Loucy (cell line): ENCODE measurements around the gene ZNF337.

Source experiments
- H2AFZ ChIP-seq: fragments of 200-600 bp; sonication (generic); 2 replicates; pipeline ENCODE4 v1.6.0; 2016; ENCODE audit warnings: antibody characterized with exemption, mild to moderate bottlenecking, low read length, moderate library complexity
- H3F3A ChIP-seq: fragments of 200-600 bp; 2 replicates; pipeline ENCODE4 v1.6.0; 2016; ENCODE audit warnings: antibody characterized with exemption, low read depth, mild to moderate bottlenecking
- H3K27me3 ChIP-seq: fragments of 200-600 bp; sonication (generic); 2 replicates; pipeline ENCODE4 v1.6.1; 2014; ENCODE audit warnings: low read length, mild to moderate bottlenecking; ENCODE audit not compliant: insufficient read depth, poor library complexity, severe bottlenecking
- H3K36me3 ChIP-seq: fragments of 200-600 bp; sonication (generic); 2 replicates; pipeline ENCODE4 v1.6.1; 2016; ENCODE audit warnings: low read length; ENCODE audit not compliant: insufficient read depth
- H3K4me1 ChIP-seq: fragments of 200-600 bp; sonication (generic); 2 replicates; pipeline ENCODE4 v1.5.1; 2014; ENCODE audit warnings: low read length, mild to moderate bottlenecking; ENCODE audit not compliant: insufficient read depth, poor library complexity, severe bottlenecking
- H3K4me2 ChIP-seq: fragments of 200-600 bp; sonication (generic); 2 replicates; pipeline ENCODE4 v1.6.0; 2014; ENCODE audit warnings: antibody characterized with exemption, low read length, low read depth, mild to moderate bottlenecking; ENCODE audit not compliant: poor library complexity, severe bottlenecking
- H3K4me3 ChIP-seq: fragments of 200-600 bp; sonication (generic); 2 replicates; pipeline ENCODE4 v1.5.1; 2014; ENCODE audit warnings: low read length, mild to moderate bottlenecking, mixed read lengths; ENCODE audit not compliant: poor library complexity, severe bottlenecking
- H3K79me2 ChIP-seq: fragments of 200-600 bp; sonication (generic); 2 replicates; pipeline ENCODE4 v1.6.1; 2014; ENCODE audit warnings: low read length; ENCODE audit not compliant: insufficient read depth
- H3K9ac ChIP-seq: fragments of 200-600 bp; sonication (generic); 2 replicates; pipeline ENCODE4 v1.6.0; 2014; ENCODE audit warnings: mild to moderate bottlenecking, low read depth, low read length, moderate library complexity; ENCODE audit not compliant: poor library complexity, severe bottlenecking
- H3K9me2 ChIP-seq: fragments of 200-600 bp; sonication (generic); replicated peaks from 2 replicates; pipeline ENCODE4 v1.6.1; 2016; ENCODE audit warnings: low read depth, low read length, mixed read lengths
- H3K9me3 ChIP-seq: fragments of 200-600 bp; sonication (generic); 2 replicates; pipeline ENCODE4 v1.6.1; 2014; ENCODE audit warnings: mild to moderate bottlenecking, antibody characterized with exemption, low read length, low read depth; ENCODE audit not compliant: insufficient read depth
- H4K20me1 ChIP-seq: fragments of 200-600 bp; sonication (generic); 2 replicates; pipeline ENCODE4 v1.6.0; 2014; ENCODE audit warnings: antibody characterized with exemption, low read length, mild to moderate bottlenecking; ENCODE audit not compliant: insufficient read depth, poor library complexity, severe bottlenecking
- EZH2phosphoT487 ChIP-seq: fragments of 200-600 bp; IDR thresholded peaks from 2 replicates; pipeline ENCODE4 v1.6.1; 2018; ENCODE audit warnings: antibody characterized with exemption, mild to moderate bottlenecking, moderate library complexity, borderline replicate concordance
- TF ChIP-seq, protein P1 (sequence below): fragments of 200-600 bp; sonication (generic); conservative IDR thresholded peaks from 2 replicates; pipeline ENCODE4 v1.5.1; 2014; ENCODE audit warnings: mild to moderate bottlenecking, antibody characterized with exemption, low read length

Gene ZNF337

DNA sequence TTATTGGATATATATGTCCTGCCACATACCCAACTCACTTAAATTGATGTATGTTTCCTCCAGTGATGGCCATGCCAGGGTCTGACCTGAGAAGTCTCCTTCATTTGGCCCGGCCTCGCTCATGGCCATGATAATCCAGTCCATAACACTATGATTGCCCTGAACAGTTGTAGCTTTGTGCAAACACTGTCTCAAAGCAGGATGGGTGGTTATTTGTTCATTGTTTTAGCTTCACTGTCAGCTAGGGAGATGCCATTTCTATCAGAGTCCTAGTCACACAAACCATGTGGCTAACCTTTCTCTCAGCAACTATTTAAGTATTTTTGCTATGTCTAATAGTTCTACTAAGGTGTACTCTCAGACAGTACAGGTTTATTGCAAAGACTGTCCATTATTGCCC, 47.6 kb upstream of the ZNF337 start:
- Histone ChIP-seq H3K36me3 (no peaks in the 10 kb centered on the region), H4K20me1 (no peaks in the 10 kb centered on the region), H3K27me3 (no peaks in the 10 kb centered on the region), H3K9me3 (no peaks in the 10 kb centered on the region), H3K4me1 (peaks cover 9% of the 10 kb centered on the region), H3K79me2 (no peaks in the 10 kb centered on the region), H3K9ac (no peak overlapping the region), H3K9me2 (no peaks in the 10 kb centered on the region), H2AFZ (no peak overlapping the region), H3F3A (no peaks in the 10 kb centered on the region), H3K4me2 (no peak overlapping the region), H3K4me3 (no peak overlapping the region)
- TF ChIP-seq EZH2phosphoT487, result no peak
- TF ChIP-seq, protein P1, sequence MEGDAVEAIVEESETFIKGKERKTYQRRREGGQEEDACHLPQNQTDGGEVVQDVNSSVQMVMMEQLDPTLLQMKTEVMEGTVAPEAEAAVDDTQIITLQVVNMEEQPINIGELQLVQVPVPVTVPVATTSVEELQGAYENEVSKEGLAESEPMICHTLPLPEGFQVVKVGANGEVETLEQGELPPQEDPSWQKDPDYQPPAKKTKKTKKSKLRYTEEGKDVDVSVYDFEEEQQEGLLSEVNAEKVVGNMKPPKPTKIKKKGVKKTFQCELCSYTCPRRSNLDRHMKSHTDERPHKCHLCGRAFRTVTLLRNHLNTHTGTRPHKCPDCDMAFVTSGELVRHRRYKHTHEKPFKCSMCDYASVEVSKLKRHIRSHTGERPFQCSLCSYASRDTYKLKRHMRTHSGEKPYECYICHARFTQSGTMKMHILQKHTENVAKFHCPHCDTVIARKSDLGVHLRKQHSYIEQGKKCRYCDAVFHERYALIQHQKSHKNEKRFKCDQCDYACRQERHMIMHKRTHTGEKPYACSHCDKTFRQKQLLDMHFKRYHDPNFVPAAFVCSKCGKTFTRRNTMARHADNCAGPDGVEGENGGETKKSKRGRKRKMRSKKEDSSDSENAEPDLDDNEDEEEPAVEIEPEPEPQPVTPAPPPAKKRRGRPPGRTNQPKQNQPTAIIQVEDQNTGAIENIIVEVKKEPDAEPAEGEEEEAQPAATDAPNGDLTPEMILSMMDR, result no peak

DNA sequence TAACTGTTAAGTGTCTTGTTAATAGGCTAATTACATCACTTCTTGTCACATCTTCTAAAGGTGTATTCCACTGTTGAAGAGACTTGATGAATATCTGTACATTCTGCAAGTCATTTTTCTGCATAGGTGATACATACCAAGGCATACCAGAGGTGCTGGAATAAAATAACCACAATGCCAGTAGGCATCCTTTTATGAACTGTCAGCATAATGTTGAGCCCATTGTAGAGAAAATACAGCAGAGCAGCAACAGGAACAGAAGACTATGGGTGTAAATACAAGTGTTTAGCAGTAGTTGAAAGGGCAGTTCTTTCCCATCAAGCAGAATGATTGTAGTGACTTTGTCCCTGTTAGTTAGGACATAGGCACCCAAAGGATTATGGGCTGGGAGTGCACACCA, 44.4 kb upstream of the ZNF337 start:
- Histone ChIP-seq H4K20me1 (no peaks in the 10 kb centered on the region), H3K9me2 (no peaks in the 10 kb centered on the region), H3K36me3 (no peaks in the 10 kb centered on the region), H2AFZ (no peak overlapping the region), H3K4me1 (peaks cover 12% of the 10 kb centered on the region), H3K9me3 (no peaks in the 10 kb centered on the region), H3K79me2 (no peaks in the 10 kb centered on the region), H3K9ac (no peak overlapping the region), H3K27me3 (no peaks in the 10 kb centered on the region), H3K4me2 (no peak overlapping the region), H3K4me3 (no peak overlapping the region), H3F3A (no peaks in the 10 kb centered on the region)
- TF ChIP-seq EZH2phosphoT487, result no peak
- TF ChIP-seq, protein P1, result no peak

GRCh38 chr20:25739615-25740320, 43.1 kb upstream of the ZNF337 start:
- Histone ChIP-seq H3K4me2 (peak overlapping the region; percentile 23), H3K9me2 (no peaks in the 10 kb centered on the region), H4K20me1 (no peaks in the 10 kb centered on the region), H3K9ac (no peak overlapping the region), H3K4me3 (no peak overlapping the region), H3K9me3 (no peaks in the 10 kb centered on the region), H3K79me2 (no peaks in the 10 kb centered on the region), H3K36me3 (no peaks in the 10 kb centered on the region), H3K4me1 (peaks cover 12% of the 10 kb centered on the region), H3F3A (no peaks in the 10 kb centered on the region), H2AFZ (no peak overlapping the region), H3K27me3 (no peaks in the 10 kb centered on the region)
- TF ChIP-seq EZH2phosphoT487, result no peak
- TF ChIP-seq, protein P1, result no peak
